ENCODE results near the gene MYO9B. TPM values are rescaled to one million over a fixed set of nuclear protein-coding genes. Genes with fewer than 3 reads are reported as not detected.

Gene MYO9B
- total RNA-seq, 1 experiment from 2014 or later = 22.0 TPM

GRCh38 chr19:17226002-17226933, 150.7 kb downstream of the MYO9B start, which contains the start of gene OCEL1:
OCEL1 (plus strand) TSS chr19:17226226; CDS start chr19:17226248, 22 bp downstream.
- in situ Hi-C loops (cut with HindIII; ENCODE audit: low sequenced_read_pairs) = no loop called here

DNA sequence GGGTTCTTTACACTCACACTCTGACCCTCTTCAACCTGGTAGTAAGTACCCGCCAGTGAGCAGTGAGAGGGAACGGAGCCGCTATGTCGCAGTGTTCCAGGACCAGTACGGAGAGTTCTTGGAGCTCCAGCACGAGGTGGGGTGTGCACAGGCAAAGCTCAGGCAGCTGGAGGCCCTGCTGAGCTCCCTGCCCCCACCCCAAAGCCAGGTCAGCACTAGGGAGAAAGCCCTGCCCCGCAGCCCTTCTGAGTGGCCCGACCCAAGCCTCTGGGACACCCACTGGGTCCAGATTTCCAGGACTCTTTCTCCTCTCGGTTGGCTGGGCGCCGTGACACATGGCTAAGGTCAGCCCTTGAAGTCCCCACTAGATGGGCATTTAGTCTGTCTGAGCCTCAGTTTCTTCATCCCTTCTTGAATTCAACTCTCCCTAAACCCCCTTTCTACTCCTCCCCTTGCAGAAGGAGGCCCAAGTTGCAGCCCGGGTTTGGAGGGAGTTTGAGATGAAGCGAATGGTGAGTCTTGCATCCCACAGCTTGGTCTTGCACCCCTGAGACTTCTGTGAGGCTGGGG, 152.3 kb downstream of the MYO9B start:
- no peak for DNase-seq (ENCODE audit: low spot score)
- in situ Hi-C loops (cut with HindIII; ENCODE audit: low sequenced_read_pairs) = no loop called here

More at GRCh38 chr19:17226002-17226933, 150.7 kb downstream of the MYO9B start, which contains the start of gene OCEL1:
- DNase-seq (ENCODE audit: low spot score) = peak; percentile 99

DNA sequence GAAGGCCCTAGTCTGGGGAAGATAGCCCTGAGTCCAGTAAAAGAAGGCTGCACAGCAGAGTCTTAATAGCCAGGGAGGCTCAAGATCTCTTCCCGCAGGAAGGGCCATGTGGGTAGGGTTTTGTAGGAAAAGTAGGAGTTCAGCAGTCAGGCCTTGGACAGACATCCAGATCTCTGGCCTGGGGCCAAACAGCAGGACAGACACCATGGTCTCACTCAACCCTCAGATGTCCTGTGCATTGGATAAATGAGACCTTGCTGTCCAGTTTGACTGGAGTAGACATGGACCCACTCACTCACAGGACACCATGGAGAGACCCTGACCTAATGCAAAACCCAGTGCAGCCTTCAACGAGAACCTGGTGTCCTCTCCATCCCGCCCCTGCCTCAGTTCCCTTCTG, 154.3 kb downstream of the MYO9B start:
- in situ Hi-C loops (cut with HindIII; ENCODE audit: low sequenced_read_pairs) = no loop called here

GRCh38 chr19:17232258-17232657, 156.7 kb downstream of the MYO9B start:
- DNase-seq (ENCODE audit: low spot score) = no peak
- in situ Hi-C loops (cut with HindIII; ENCODE audit: low sequenced_read_pairs) = no loop called here

More for the DNA sequence above, 154.3 kb downstream of the MYO9B start:
- DNase-seq (ENCODE audit: low spot score) = no peak

- peak; percentile 68 for DNase-seq (ENCODE audit: low spot score)
- in situ Hi-C loops (cut with HindIII; ENCODE audit: low sequenced_read_pairs) = no loop called here
Observed at GRCh38 chr19:17234911-17235299, 159.3 kb downstream of the MYO9B start.

GRCh38 chr19:17235300-17235970, 159.9 kb downstream of the MYO9B start:
- in situ Hi-C loops (cut with HindIII; ENCODE audit: low sequenced_read_pairs) = no loop called here

GRCh38 chr19:17235971-17236777, 160.6 kb downstream of the MYO9B start:
- in situ Hi-C loops (cut with HindIII; ENCODE audit: low sequenced_read_pairs) = no loop called here
- DNase-seq (ENCODE audit: low spot score) = no peak

More at GRCh38 chr19:17235300-17235970, 159.9 kb downstream of the MYO9B start:
- peak; percentile 77 for DNase-seq (ENCODE audit: low spot score)

DNA sequence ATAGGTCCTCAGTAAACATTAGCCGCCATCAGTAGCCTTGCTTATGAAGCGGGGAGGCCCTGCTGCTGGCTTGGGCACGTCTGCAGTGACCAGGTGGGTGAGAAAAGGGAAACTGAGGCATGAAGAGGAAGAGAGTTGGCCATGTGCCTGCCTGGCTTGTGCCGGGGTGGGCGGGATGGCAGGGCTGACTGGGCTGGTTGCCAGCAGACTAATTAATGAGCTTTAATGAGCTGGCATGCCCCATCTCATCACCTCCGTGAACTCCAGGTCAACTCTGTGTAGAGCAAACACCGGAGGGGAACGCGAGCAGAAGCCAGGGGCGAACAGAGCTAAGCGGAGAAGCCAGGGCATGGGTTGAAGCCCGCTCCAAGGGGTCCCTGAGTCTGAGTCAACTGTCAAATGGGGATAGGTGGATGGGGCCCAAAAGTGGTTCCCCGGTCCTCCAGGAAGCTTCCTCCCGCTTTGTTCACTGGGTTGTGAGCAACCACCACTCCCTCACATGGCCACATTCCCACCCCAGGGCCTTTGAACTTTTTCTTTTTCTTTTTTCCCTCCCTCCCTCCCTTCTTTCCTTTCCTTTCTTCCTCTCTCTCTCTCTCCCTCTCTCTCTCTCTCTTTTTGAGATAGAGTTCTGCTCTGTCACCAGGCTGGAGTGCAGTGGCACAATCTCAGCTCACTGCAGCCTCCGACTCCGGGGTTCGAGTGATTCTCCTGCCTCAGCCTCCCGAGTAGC, 161.4 kb downstream of the MYO9B start:
- in situ Hi-C loops (cut with HindIII; ENCODE audit: low sequenced_read_pairs) = no loop called here

GRCh38 chr19:17237747-17238706, 162.4 kb downstream of the MYO9B start:
- no peak for DNase-seq (ENCODE audit: low spot score)
- in situ Hi-C loops (cut with HindIII; ENCODE audit: low sequenced_read_pairs) = no loop called here

More for the DNA sequence above, 161.4 kb downstream of the MYO9B start:
- no peak for DNase-seq (ENCODE audit: low spot score)

DNA sequence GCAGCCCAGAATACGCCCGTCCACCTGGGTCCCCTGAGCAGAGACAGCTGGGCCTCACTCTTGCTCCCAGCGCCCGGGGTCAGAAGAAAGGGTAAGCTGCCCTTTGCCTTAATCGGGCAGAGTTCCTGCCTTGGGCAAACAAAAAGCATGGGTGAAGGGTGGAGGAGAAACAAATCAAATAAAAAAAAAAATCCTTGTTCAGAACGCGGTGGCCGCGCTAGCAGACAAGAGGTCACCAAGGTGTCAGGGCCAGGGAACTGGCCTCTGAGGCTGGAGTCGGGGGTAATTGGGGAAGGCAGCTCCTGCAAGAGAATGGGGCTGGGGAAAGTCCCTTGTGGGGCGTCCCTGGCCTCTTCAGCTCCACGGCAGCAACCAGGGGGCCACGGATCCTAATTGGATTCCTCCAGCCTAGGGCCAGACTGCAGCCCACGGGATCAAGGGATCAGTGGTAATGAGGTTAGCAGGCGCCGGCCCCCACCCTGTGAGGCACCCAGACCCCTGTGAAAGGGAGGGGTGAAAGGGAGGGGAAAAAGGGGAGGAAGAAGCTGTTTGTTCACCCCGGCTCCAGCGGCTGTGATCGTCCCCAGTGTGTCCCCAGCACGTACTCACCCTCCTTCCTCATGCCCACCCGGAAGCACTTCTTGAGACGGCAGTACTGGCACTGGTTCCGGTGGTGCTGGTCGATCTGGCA, 164.6 kb downstream of the MYO9B start:
- DNase-seq (ENCODE audit: low spot score) = no peak
- in situ Hi-C loops (cut with HindIII; ENCODE audit: low sequenced_read_pairs) = no loop called here

GRCh38 chr19:17240826-17241399, 165.3 kb downstream of the MYO9B start:
- in situ Hi-C loops (cut with HindIII; ENCODE audit: low sequenced_read_pairs) = no loop called here

GRCh38 chr19:17242431-17243208, 167.0 kb downstream of the MYO9B start:
- in situ Hi-C loops (cut with HindIII; ENCODE audit: low sequenced_read_pairs) = no loop called here
- no peak for DNase-seq (ENCODE audit: low spot score)

More at GRCh38 chr19:17240826-17241399, 165.3 kb downstream of the MYO9B start:
- no peak for DNase-seq (ENCODE audit: low spot score)

- in situ Hi-C loops (cut with HindIII; ENCODE audit: low sequenced_read_pairs) = no loop called here
- DNase-seq (ENCODE audit: low spot score) = no peak
Observed at GRCh38 chr19:17243211-17243829, 167.7 kb downstream of the MYO9B start.

DNA sequence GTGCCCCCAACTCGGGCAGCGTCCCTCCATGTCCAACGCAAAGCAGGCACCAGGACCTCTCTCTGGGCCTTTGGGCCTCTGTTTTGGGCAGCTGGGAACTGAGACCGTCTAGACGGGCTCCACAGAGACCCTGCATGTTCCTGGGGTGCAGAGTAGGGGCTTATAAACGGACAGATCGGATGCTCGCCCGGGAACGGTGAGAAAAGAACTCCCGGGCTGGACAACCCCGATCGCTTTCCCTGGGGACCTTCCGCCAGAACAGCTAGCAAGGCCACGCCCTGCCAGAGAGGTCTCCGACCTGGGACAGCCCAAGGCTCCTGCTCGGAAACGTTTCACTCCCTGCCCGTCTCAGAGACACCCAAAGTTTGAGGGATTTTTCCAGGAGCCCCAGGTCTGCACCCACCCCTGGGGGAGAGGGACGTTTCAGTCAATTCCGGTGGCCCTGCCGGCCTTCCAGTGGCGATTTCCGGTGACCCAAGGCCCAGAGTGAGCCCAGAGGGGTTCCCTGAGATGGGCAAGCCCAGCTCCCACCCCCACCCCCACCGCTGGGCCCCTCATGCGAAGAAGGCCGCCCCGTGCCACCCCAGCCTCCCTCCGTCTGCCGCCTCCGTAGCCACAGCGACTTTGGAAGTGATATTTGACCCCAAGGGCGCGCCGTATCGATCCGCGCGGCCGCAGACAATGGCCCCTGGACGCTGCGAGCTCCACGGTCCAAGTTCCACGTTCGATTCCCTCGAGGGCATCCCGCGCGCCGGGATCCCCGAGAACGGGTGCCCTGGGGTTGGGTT, 168.4 kb downstream of the MYO9B start:
- in situ Hi-C loops (cut with HindIII; ENCODE audit: low sequenced_read_pairs) = no loop called here
- no peak for DNase-seq (ENCODE audit: low spot score)

All from G401 (cell line).